GM10248 (cell line): ENCODE results near the gene STK39.

Source experiments
- CTCF ChIA-PET: fragments of 300-600 bp; sonication (Branson Sonifier 250); formaldehyde crosslinking; extraction: SDS; loops from one replicate; lab custom pipeline; 2021; ENCODE audit warnings: antibody characterized with exemption; lab: Yijun Ruan, JAX
- POLR2A ChIA-PET: fragments of 350-650 bp; sonication (Branson Sonifier 250); formaldehyde crosslinking; extraction: SDS; loops from one replicate; lab custom pipeline; 2020; ENCODE audit warnings: antibody characterized with exemption; lab: Yijun Ruan, JAX
- DNase-seq: peaks from one replicate; pipeline ENCODE4 v3.0.0; 2012; ENCODE audit errors: extremely low spot score
- TF ChIP-seq, protein P1 (sequence below): IDR thresholded peaks from 2 replicates; pipeline ENCODE4 v1.5.1; 2012; ENCODE audit warnings: mild to moderate bottlenecking, low read depth; ENCODE audit errors: extremely low read depth, missing control alignments, control extremely low read depth

The STK39 gene

DNA sequence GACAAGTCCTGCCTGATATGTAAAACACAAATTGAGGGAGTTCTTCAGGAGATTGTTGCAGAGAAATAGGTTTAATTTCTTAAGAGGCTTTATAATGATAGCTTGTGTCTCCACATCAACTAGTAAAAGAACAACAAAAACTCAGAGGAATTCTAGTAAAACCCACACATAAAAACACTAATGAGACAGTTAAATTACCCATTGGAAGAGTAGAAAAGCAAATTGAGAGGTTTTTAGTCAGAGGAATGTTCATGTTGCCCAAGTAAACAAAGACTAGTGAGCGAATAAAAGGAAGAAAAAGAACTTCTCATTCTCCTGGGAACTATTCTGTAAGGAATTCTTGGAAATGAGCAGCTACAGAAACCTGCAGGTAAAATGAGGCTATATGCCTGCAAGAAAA is 330.6 kb downstream of the STK39 start:
- CTCF ChIA-PET: no interaction called here
- POLR2A ChIA-PET: no interaction called here
- TF ChIP-seq, protein P1, sequence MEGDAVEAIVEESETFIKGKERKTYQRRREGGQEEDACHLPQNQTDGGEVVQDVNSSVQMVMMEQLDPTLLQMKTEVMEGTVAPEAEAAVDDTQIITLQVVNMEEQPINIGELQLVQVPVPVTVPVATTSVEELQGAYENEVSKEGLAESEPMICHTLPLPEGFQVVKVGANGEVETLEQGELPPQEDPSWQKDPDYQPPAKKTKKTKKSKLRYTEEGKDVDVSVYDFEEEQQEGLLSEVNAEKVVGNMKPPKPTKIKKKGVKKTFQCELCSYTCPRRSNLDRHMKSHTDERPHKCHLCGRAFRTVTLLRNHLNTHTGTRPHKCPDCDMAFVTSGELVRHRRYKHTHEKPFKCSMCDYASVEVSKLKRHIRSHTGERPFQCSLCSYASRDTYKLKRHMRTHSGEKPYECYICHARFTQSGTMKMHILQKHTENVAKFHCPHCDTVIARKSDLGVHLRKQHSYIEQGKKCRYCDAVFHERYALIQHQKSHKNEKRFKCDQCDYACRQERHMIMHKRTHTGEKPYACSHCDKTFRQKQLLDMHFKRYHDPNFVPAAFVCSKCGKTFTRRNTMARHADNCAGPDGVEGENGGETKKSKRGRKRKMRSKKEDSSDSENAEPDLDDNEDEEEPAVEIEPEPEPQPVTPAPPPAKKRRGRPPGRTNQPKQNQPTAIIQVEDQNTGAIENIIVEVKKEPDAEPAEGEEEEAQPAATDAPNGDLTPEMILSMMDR: no peak
- no peak for DNase-seq

DNA sequence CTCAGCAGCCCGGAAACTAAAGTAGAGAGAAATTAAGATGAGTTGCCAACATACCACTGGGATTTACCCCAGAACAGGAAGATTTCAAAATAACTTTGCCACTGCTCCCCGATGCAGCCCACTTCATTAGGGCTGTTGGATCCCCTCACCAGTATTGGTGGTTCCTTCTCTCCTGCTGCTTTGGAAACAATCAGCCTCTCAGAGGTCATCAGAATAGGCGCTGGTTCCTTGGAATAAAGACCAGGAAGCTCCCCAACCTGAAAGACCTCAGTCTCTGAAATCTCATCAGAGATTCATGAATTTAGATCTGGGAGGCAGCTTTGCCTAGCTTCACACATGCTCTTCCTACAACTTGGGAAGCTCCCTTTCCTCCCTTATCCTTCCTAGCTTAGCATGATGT is 332.4 kb downstream of the STK39 start:
- ChIA-PET CTCF (no interaction called here), POLR2A (no interaction called here)
- TF ChIP-seq, protein P1: no peak
- DNase-seq: no peak

DNA sequence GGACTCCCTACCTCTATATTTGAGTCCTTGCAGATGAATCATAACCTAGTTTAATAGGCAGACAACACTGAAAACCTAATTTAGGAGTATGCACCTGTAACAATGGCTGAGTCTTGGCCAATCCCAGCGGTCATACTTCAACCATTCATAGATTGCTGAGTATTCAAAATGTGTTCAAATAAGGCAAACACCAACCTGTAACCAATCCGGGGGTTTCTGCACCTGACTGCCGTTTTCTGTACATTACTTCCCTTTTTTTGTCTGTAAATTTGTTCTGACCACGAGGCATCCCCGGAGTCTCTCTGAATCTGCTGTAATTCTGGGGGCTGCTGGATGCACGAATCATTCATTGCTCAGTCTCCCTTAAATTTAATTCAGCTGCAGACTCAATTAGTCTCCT is 338.6 kb downstream of the STK39 start:
- ChIA-PET POLR2A (no interaction called here), CTCF (no interaction called here)
- TF ChIP-seq, protein P1: no peak
- no peak for DNase-seq

DNA sequence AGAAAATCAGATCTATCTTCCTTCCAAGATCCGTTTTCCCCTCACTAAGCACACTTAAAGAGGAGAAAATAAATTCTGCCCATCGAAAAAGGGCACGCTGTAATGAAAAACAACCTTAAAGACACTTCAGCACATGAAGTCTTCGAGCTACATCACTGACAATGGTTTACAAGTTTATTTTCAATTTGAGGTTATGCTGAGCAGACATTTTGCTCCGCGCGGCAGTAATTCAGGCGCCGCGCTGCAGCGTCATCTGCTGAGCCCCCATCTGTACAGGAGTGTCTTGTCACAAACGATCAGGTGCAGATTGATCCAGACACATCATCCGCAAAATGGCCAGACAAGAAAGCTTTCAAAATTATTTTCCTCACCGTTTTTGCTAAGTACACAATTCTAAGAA is 341.7 kb downstream of the STK39 start:
- no peak for DNase-seq
- ChIA-PET POLR2A (no interaction called here), CTCF (interaction anchor here (1.2 kb wide), 1 partner anchor 10 kb away, joined by 5 read pairs; no protein-coding TSS in a partner anchor)
- TF ChIP-seq, protein P1: no peak
